Islet precursor cell (in vitro differentiated cells): ENCODE measurements around the gene SMIM24.
"Not testable (repeated sequence)": the region's sequence is repeated elsewhere in the genome, so short reads cannot be mapped to it uniquely, and the experiment has no call there.

ENCODE experiments used
- DNase-seq: peaks from one replicate; pipeline ENCODE4 v3.0.0-alpha.2; 2018

Gene SMIM24

GRCh38 chr19:3454656-3455392, 25.5 kb downstream of the SMIM24 start:
- peak; percentile 32 for DNase-seq

GRCh38 chr19:3453840-3454239, 26.5 kb downstream of the SMIM24 start:
- peak; percentile 52 for DNase-seq

GRCh38 chr19:3452942-3453214, 27.4 kb downstream of the SMIM24 start:
- DNase-seq = peak; percentile 37

- DNase-seq = no peak
Observed at GRCh38 chr19:3452171-3452941, 28.0 kb downstream of the SMIM24 start.

GRCh38 chr19:3451451-3451866, 28.9 kb downstream of the SMIM24 start:
- peak; percentile 65 for DNase-seq

- DNase-seq = peak; percentile 95
Observed at GRCh38 chr19:3450796-3451411, 29.4 kb downstream of the SMIM24 start.

- peak; percentile 51 for DNase-seq
Observed at GRCh38 chr19:3448616-3449334, 31.6 kb downstream of the SMIM24 start.

- DNase-seq = not testable (repeated sequence)
Observed at GRCh38 chr19:3446657-3447056, 33.7 kb downstream of the SMIM24 start.

- no peak for DNase-seq
Observed at GRCh38 chr19:3444695-3445234, 35.6 kb downstream of the SMIM24 start.

GRCh38 chr19:3443840-3444694, 36.3 kb downstream of the SMIM24 start:
- DNase-seq = peak; percentile 82

GRCh38 chr19:3442487-3443071, 37.7 kb downstream of the SMIM24 start:
- peak; percentile 37 for DNase-seq

- DNase-seq = no peak
Observed at GRCh38 chr19:3441986-3442329, 38.4 kb downstream of the SMIM24 start.

GRCh38 chr19:3441089-3441985, 39.0 kb downstream of the SMIM24 start:
- DNase-seq = peak; percentile 68

- peak; percentile 76 for DNase-seq
Observed at GRCh38 chr19:3440082-3440481, 40.2 kb downstream of the SMIM24 start.

- peak; percentile 98 for DNase-seq
Observed at GRCh38 chr19:3434630-3435553, 45.4 kb downstream of the SMIM24 start.

GRCh38 chr19:3433805-3434540, 46.4 kb downstream of the SMIM24 start:
- DNase-seq = peak; percentile 40

GRCh38 chr19:3433313-3433712, 47.0 kb downstream of the SMIM24 start:
- peak; percentile 49 for DNase-seq

- DNase-seq = peak; percentile 43
Observed at GRCh38 chr19:3431760-3432397, 48.4 kb downstream of the SMIM24 start.
